H9 (cell line): Measurements from ENCODE around the gene WDR17. TPM values are rescaled to one million over a fixed set of nuclear protein-coding genes. Genes with fewer than 3 reads are reported as not detected.

Source experiments
- DNase-seq: peaks from one replicate; pipeline ENCODE4 v3.0.0-alpha.2; 2017
- H2AFZ ChIP-seq: one replicate; pipeline ENCODE4 v1.6.1; 2013; ENCODE audit warnings: mild to moderate bottlenecking, low read length, control low read depth, moderate library complexity
- H2AK5ac ChIP-seq: 2 replicates; pipeline ENCODE4 v1.6.1; 2013; ENCODE audit warnings: low read length, control low read depth, mixed read lengths; ENCODE audit not compliant: insufficient read length
- H2BK120ac ChIP-seq: one replicate; pipeline ENCODE4 v1.6.1; 2013; ENCODE audit warnings: low read depth, mild to moderate bottlenecking, low read length, control low read depth, inconsistent platforms; ENCODE audit not compliant: poor library complexity, severe bottlenecking
- H2BK12ac ChIP-seq: 2 replicates; pipeline ENCODE4 v1.6.1; 2013; ENCODE audit warnings: low read length, control low read depth, mixed read lengths, low read depth; ENCODE audit not compliant: insufficient read length
- H2BK15ac ChIP-seq: 2 replicates; pipeline ENCODE4 v1.6.1; 2013; ENCODE audit warnings: low read depth, low read length, control low read depth
- H2BK20ac ChIP-seq: one replicate; pipeline ENCODE4 v1.6.1; 2013; ENCODE audit warnings: low read depth, mild to moderate bottlenecking, low read length, control low read depth, inconsistent platforms; ENCODE audit not compliant: poor library complexity, severe bottlenecking
- H2BK5ac ChIP-seq: 2 replicates; pipeline ENCODE4 v1.6.1; 2013; ENCODE audit warnings: low read length, control low read depth, mixed read lengths; ENCODE audit not compliant: insufficient read length
- H3K14ac ChIP-seq: 2 replicates; pipeline ENCODE4 v1.6.1; 2013; ENCODE audit warnings: low read length, control low read depth; ENCODE audit not compliant: insufficient read depth
- H3K18ac ChIP-seq: 2 replicates; pipeline ENCODE4 v1.6.1; 2013; ENCODE audit warnings: low read depth, mild to moderate bottlenecking, mixed read lengths, low read length, control low read depth; ENCODE audit not compliant: insufficient read length
- H3K23ac ChIP-seq: 2 replicates; pipeline ENCODE4 v1.6.1; 2013; ENCODE audit warnings: low read length, control low read depth, mixed read lengths, low read depth; ENCODE audit not compliant: insufficient read length
- H3K23me2 ChIP-seq: 2 replicates; pipeline ENCODE4 v1.6.1; 2013; ENCODE audit warnings: low read depth, mild to moderate bottlenecking, mixed read lengths, low read length, control low read depth; ENCODE audit not compliant: insufficient read length, poor library complexity, severe bottlenecking
- H3K27ac ChIP-seq: 2 replicates; pipeline ENCODE4 v1.5.1; 2013; ENCODE audit warnings: low read length, control low read depth, mixed read lengths, low read depth; ENCODE audit not compliant: insufficient read length
- H3K27me3 ChIP-seq: 2 replicates; pipeline ENCODE4 v1.6.1; 2013; ENCODE audit warnings: low read length, control low read depth, inconsistent platforms; ENCODE audit not compliant: insufficient read depth
- H3K4ac ChIP-seq: 2 replicates; pipeline ENCODE4 v1.6.1; 2013; ENCODE audit warnings: low read depth, mild to moderate bottlenecking, control low read depth, inconsistent platforms, low read length, moderate library complexity
- H3K4me1 ChIP-seq: 2 replicates; pipeline ENCODE4 v1.6.1; 2013; ENCODE audit warnings: low read length, control low read depth, inconsistent platforms; ENCODE audit not compliant: insufficient read depth
- H3K4me2 ChIP-seq: 2 replicates; pipeline ENCODE4 v1.6.1; 2013; ENCODE audit warnings: low read length, control low read depth, mixed read lengths; ENCODE audit not compliant: insufficient read length, insufficient read depth
- H3K56ac ChIP-seq: 2 replicates; pipeline ENCODE4 v1.6.1; 2013; ENCODE audit warnings: low read depth, mild to moderate bottlenecking, mixed read lengths, low read length, control low read depth; ENCODE audit not compliant: insufficient read length
- H3K79me1 ChIP-seq: 2 replicates; pipeline ENCODE4 v1.6.1; 2013; ENCODE audit warnings: low read depth, mild to moderate bottlenecking, moderate library complexity, low read length, control low read depth, inconsistent platforms; ENCODE audit not compliant: insufficient read depth, poor library complexity, severe bottlenecking
- H3K79me2 ChIP-seq: 2 replicates; pipeline ENCODE4 v1.6.1; 2013; ENCODE audit warnings: low read length, control low read depth, inconsistent platforms; ENCODE audit not compliant: insufficient read depth
- H3K9ac ChIP-seq: 2 replicates; pipeline ENCODE4 v1.6.1; 2013; ENCODE audit warnings: low read length, control low read depth, mixed read lengths; ENCODE audit not compliant: insufficient read length; ENCODE audit errors: extremely low read depth
- H3K9me3 ChIP-seq: one replicate; pipeline ENCODE4 v1.6.1; 2013; ENCODE audit warnings: low read depth, low read length, inconsistent platforms; ENCODE audit not compliant: control insufficient read depth
- H3T11ph ChIP-seq: one replicate; pipeline ENCODE4 v1.6.1; 2013; ENCODE audit warnings: mild to moderate bottlenecking, low read length, control low read depth, inconsistent platforms
- H4K20me1 ChIP-seq: one replicate; pipeline ENCODE4 v1.6.1; 2013; ENCODE audit not compliant: control insufficient read depth, insufficient read length, insufficient read depth
- H4K5ac ChIP-seq: 2 replicates; pipeline ENCODE4 v1.6.1; 2013; ENCODE audit warnings: low read depth, mild to moderate bottlenecking, mixed read lengths, low read length, control low read depth; ENCODE audit not compliant: insufficient read length
- H4K8ac ChIP-seq: replicated peaks from 2 replicates; pipeline ENCODE4 v1.6.1; 2013; ENCODE audit warnings: low read length, control low read depth, mixed read lengths, low read depth; ENCODE audit not compliant: insufficient read length
- H4K91ac ChIP-seq: 2 replicates; pipeline ENCODE4 v1.6.1; 2013; ENCODE audit warnings: low read depth, mild to moderate bottlenecking, moderate library complexity, mixed read lengths, low read length, control low read depth; ENCODE audit not compliant: insufficient read length
- H3K27ac Mint-ChIP-seq, 3 experiments: 2 replicates in 2 of 3; 3 replicates in 1 of 3; pipeline ENCODE4 v1.8.0; 2020 to 2021; ENCODE audit warnings: mixed read lengths in 3 of 3, mild to moderate bottlenecking in 1 of 3, moderate library complexity in 1 of 3
- H3K27me3 Mint-ChIP-seq: 2 replicates; pipeline ENCODE4 v1.8.0; 2021; ENCODE audit warnings: low read depth, mild to moderate bottlenecking, moderate library complexity, mixed read lengths
- H3K36me3 Mint-ChIP-seq, 3 experiments: 2 replicates in 2 of 3; 3 replicates in 1 of 3; pipeline ENCODE4 v1.8.0; 2020 to 2021; ENCODE audit warnings: low read depth in 3 of 3, mixed read lengths in 3 of 3; ENCODE audit not compliant: insufficient read depth in 1 of 3
- H3K4me1 Mint-ChIP-seq, 2 experiments: 2 replicates each; pipeline ENCODE4 v1.8.0; 2020; ENCODE audit warnings: mixed read lengths in 2 of 2
- H3K4me3 Mint-ChIP-seq, 2 experiments: 2 replicates in 1 of 2; 3 replicates in 1 of 2; pipeline ENCODE4 v1.8.0; 2020 to 2021; ENCODE audit warnings: mild to moderate bottlenecking in 2 of 2, mixed read lengths in 2 of 2, moderate library complexity in 1 of 2
- H3K9me3 Mint-ChIP-seq, 2 experiments: 2 replicates in 1 of 2; 3 replicates in 1 of 2; pipeline ENCODE4 v1.8.0; 2020; ENCODE audit warnings: mild to moderate bottlenecking in 2 of 2, mixed read lengths in 2 of 2, moderate library complexity in 1 of 2
- WGBS: extraction: QIAGEN DNeasy Blood & Tissue Kit; methylation state at CpG from one replicate; pipeline ENCODE4 v1.1.7; 2013; ENCODE audit warnings: missing lambda C conversion rate, low lambda C conversion rate, mixed read lengths; ENCODE audit not compliant: insufficient read length; ENCODE audit errors: extremely low coverage; 5-methylcytosine and 5-hydroxymethylcytosine counted together
- total RNA-seq: library from RNA; stranded (reverse); gene quantifications from 2 replicates; pipeline ENCODE4 v1.2.1, GENCODE V29; 2021
- TF ChIP-seq, protein P1 (sequence below): fragments of 200-600 bp; sonication (generic); conservative IDR thresholded peaks from 3 replicates; pipeline ENCODE4 v1.8.0; 2021; ENCODE audit warnings: antibody characterized with exemption, mild to moderate bottlenecking

The WDR17 gene
- total RNA-seq, 1 experiment from 2014 or later = 2.6 TPM

DNA sequence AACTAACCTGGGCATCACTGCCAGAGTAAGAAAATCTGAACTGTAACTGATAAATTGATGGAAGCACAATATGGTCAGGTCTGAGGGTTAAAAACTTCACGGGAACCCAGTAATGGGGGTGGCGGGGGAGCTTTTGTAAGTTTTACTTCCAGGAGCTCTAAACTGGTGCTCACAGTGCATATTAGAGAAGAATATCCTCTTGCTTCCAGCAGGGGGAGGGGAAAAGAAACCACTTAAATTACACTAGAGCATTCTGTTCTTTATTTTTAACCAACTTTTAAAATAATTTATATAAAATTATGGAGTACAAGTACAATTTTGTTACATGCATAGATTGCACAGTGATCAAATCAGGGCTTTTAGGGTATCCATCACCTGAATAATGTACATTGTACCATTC lies 33.7 kb downstream of the WDR17 start:
- Mint-ChIP-seq H3K4me1 (peaks cover 0 to 2% of the 10 kb centered on the region in 2 experiments; a peak in 2 of 4 replicates), H3K9me3 (peaks cover 2 to 7% of the 10 kb centered on the region in 2 experiments; a peak in 2 of 5 replicates), H3K36me3 (peaks cover 0 to 8% (median 4%) of the 10 kb centered on the region in 3 experiments; a peak in 3 of 7 replicates), H3K4me3 (no peak overlapping the region), H3K27me3 (no peaks in the 10 kb centered on the region), H3K27ac (peak overlapping the region in 1 of 3 experiments; percentile 37; a peak in 2 of 7 replicates)
- Histone ChIP-seq H3K18ac (no peak overlapping the region), H3K23ac (no peak overlapping the region), H3K14ac (no peak overlapping the region), H4K5ac (no peak overlapping the region), H2BK15ac (no peak overlapping the region), H3K27ac (no peak overlapping the region), H3K27me3 (no peaks in the 10 kb centered on the region), H3T11ph (no peak overlapping the region), H3K4me1 (no peaks in the 10 kb centered on the region), H2BK120ac (no peak overlapping the region), H3K4ac (no peak overlapping the region), H3K9ac (no peak overlapping the region), H2BK5ac (no peak overlapping the region), H3K56ac (no peak overlapping the region), H3K23me2 (no peaks in the 10 kb centered on the region), H3K4me2 (no peak overlapping the region), H2AFZ (no peak overlapping the region), H4K20me1 (no peaks in the 10 kb centered on the region), H2BK20ac (no peak overlapping the region), H4K91ac (no peak overlapping the region), H2BK12ac (no peak overlapping the region), H3K9me3 (no peaks in the 10 kb centered on the region), H3K79me2 (no peaks in the 10 kb centered on the region), H2AK5ac (no peak overlapping the region), H4K8ac (no peak overlapping the region), H3K79me1 (no peaks in the 10 kb centered on the region)
- no peak for DNase-seq
- WGBS = no CpG with 5 or more reads among the region's 2 CpGs
- TF ChIP-seq, protein P1, sequence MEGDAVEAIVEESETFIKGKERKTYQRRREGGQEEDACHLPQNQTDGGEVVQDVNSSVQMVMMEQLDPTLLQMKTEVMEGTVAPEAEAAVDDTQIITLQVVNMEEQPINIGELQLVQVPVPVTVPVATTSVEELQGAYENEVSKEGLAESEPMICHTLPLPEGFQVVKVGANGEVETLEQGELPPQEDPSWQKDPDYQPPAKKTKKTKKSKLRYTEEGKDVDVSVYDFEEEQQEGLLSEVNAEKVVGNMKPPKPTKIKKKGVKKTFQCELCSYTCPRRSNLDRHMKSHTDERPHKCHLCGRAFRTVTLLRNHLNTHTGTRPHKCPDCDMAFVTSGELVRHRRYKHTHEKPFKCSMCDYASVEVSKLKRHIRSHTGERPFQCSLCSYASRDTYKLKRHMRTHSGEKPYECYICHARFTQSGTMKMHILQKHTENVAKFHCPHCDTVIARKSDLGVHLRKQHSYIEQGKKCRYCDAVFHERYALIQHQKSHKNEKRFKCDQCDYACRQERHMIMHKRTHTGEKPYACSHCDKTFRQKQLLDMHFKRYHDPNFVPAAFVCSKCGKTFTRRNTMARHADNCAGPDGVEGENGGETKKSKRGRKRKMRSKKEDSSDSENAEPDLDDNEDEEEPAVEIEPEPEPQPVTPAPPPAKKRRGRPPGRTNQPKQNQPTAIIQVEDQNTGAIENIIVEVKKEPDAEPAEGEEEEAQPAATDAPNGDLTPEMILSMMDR = peak; percentile 47
